ENCODE data around the gene BAZ2B.
"Not testable (repeated sequence)": the region's sequence is repeated elsewhere in the genome, so short reads cannot be mapped to it uniquely, and the experiment has no call there.

The BAZ2B gene

GRCh38 chr2:159456500-159457426 lies 159.6 kb downstream of the BAZ2B start:
- no peak for DNase-seq

- no peak for DNase-seq
Measured at GRCh38 chr2:159455330-159455918, 160.9 kb downstream of the BAZ2B start.

GRCh38 chr2:159454185-159454584 lies 162.2 kb downstream of the BAZ2B start:
- no peak for DNase-seq

- no peak for DNase-seq
Measured at GRCh38 chr2:159450180-159450579, 166.2 kb downstream of the BAZ2B start.

GRCh38 chr2:159449504-159450124 lies 166.7 kb downstream of the BAZ2B start:
- DNase-seq: no peak

- no peak for DNase-seq
Measured at GRCh38 chr2:159446817-159447216, 169.5 kb downstream of the BAZ2B start.

GRCh38 chr2:159446201-159446600 lies 170.1 kb downstream of the BAZ2B start:
- DNase-seq: no peak

GRCh38 chr2:159445307-159445706 lies 171.0 kb downstream of the BAZ2B start:
- DNase-seq: no peak

- no peak for DNase-seq
Measured at GRCh38 chr2:159444754-159445153, 171.6 kb downstream of the BAZ2B start.

- no peak for DNase-seq
Measured at GRCh38 chr2:159442159-159442852, 174.0 kb downstream of the BAZ2B start.

GRCh38 chr2:159441182-159441581 lies 175.2 kb downstream of the BAZ2B start:
- no peak for DNase-seq

- DNase-seq: no peak
Measured at GRCh38 chr2:159439421-159439820, 176.9 kb downstream of the BAZ2B start.

- DNase-seq: no peak
Measured at GRCh38 chr2:159438720-159439353, 177.5 kb downstream of the BAZ2B start.

- no peak for DNase-seq
Measured at GRCh38 chr2:159438284-159438683, 178.1 kb downstream of the BAZ2B start.

GRCh38 chr2:159432610-159433009 lies 183.7 kb downstream of the BAZ2B start:
- DNase-seq: no peak

- DNase-seq: no peak
Measured at GRCh38 chr2:159427048-159427447, 189.3 kb downstream of the BAZ2B start.

- DNase-seq: no peak
Measured at GRCh38 chr2:159419403-159419802, 196.9 kb downstream of the BAZ2B start.

GRCh38 chr2:159411460-159411859 lies 204.9 kb downstream of the BAZ2B start:
- no peak for DNase-seq

GRCh38 chr2:159410276-159410675 lies 206.1 kb downstream of the BAZ2B start:
- no peak for DNase-seq

GRCh38 chr2:159409116-159409800 lies 207.1 kb downstream of the BAZ2B start:
- DNase-seq: no peak

GRCh38 chr2:159402790-159403189 lies 213.6 kb downstream of the BAZ2B start:
- no peak for DNase-seq

GRCh38 chr2:159402160-159402559 lies 214.2 kb downstream of the BAZ2B start:
- DNase-seq: not testable (repeated sequence)

All from NCI-H2029 (cell line).